Natural killer cell (primary cell): ENCODE measurements around the gene MRPL28. TPM values are rescaled to one million over a fixed set of nuclear protein-coding genes. Genes with fewer than 3 reads are reported as not detected.

Experiments
- ATAC-seq, 3 donors: fragments of 150-1000 bp in 2 of 3; fragments of 200-7000 bp in 1 of 3; cut with Tn5 transposase; 1 replicate in 1 of 3; 2 replicates in 2 of 3; pipeline ENCODE4 v1.10.0; 2021; ENCODE audit warnings: mild to moderate bottlenecking in 2 of 3, moderate library complexity in 2 of 3
- DNase-seq, 2 donors: peaks; one replicate each; pipeline versions ENCODE4 v3.0.0 to v3.0.0-alpha.2; 2013 to 2021; ENCODE audit warnings: mixed read lengths in 1 of 2
- H3K27ac ChIP-seq: one replicate; pipeline ENCODE4 v1.5.1; 2013; ENCODE audit warnings: mild to moderate bottlenecking, low read length
- H3K27me3 ChIP-seq: one replicate; pipeline ENCODE4 v1.6.1; 2013; ENCODE audit warnings: low read length; ENCODE audit not compliant: control insufficient read depth, insufficient read depth
- H3K36me3 ChIP-seq: one replicate; pipeline ENCODE4 v1.6.1; 2013; ENCODE audit warnings: low read length; ENCODE audit not compliant: control insufficient read depth, insufficient read depth
- H3K4me1 ChIP-seq: one replicate; pipeline ENCODE4 v1.6.1; 2013; ENCODE audit warnings: low read length; ENCODE audit not compliant: control insufficient read depth, insufficient read depth
- H3K4me3 ChIP-seq: one replicate; pipeline ENCODE4 v1.5.1; 2013; ENCODE audit warnings: low read length
- H3K9me3 ChIP-seq: one replicate; pipeline ENCODE4 v1.6.1; 2013; ENCODE audit warnings: low read length; ENCODE audit not compliant: control insufficient read depth, insufficient read depth
- H3K27ac Mint-ChIP-seq, 2 donors: one replicate each; pipeline ENCODE4 v1.8.0; 2022; ENCODE audit warnings: mild to moderate bottlenecking in 2 of 2, mixed read lengths in 2 of 2, moderate library complexity in 1 of 2
- H3K27me3 Mint-ChIP-seq, 2 donors: one replicate each; pipeline ENCODE4 v1.8.0; 2022; ENCODE audit warnings: low read depth in 2 of 2, mixed read lengths in 2 of 2
- H3K36me3 Mint-ChIP-seq: one replicate; pipeline ENCODE4 v1.8.0; 2022; ENCODE audit warnings: mixed read lengths
- H3K4me1 Mint-ChIP-seq, 2 donors: one replicate each; pipeline ENCODE4 v1.8.0; 2022; ENCODE audit warnings: mixed read lengths in 2 of 2
- H3K4me3 Mint-ChIP-seq: one replicate; pipeline ENCODE4 v1.8.0; 2022; ENCODE audit warnings: mild to moderate bottlenecking, moderate library complexity, mixed read lengths
- H3K9me3 Mint-ChIP-seq, 2 donors: one replicate each; pipeline ENCODE4 v1.8.0; 2022; ENCODE audit warnings: mixed read lengths in 2 of 2
- CTCF ChIP-seq: fragments of 200-600 bp; IDR thresholded peaks from one replicate; pipeline ENCODE4 v1.8.0; 2022; ENCODE audit warnings: antibody characterized with exemption
- WGBS: methylation state at CpG from one replicate; pipeline ENCODE4 v1.1.7; 2013; ENCODE audit warnings: missing lambda C conversion rate; ENCODE audit not compliant: insufficient coverage; 5-methylcytosine and 5-hydroxymethylcytosine counted together
- intact Hi-C: fragments of 100-400 bp; cut with micrococcal nuclease; formaldehyde crosslinking; loops from one replicate; pipeline ENCODE4 v1.14.2; 2022
- total RNA-seq, 4 donors: library from RNA; stranded (reverse); fragments of 120-200 nt in 1 of 4; gene quantifications; one replicate each; pipeline versions ENCODE4 v1.2.3 to v1.2.4, GENCODE V29; 2013 to 2022

The MRPL28 gene
- total RNA-seq, 3 donors from 2014 or later (not counting 1 experiment from before 2014, with no cell fraction given) = 33.9 to 38.9 (median 37.5) TPM

GRCh38 chr16:410516-411178, 40.3 kb upstream of the MRPL28 start:
- no peaks in the 10 kb centered on the region for H3K27me3 Mint-ChIP-seq
- intact Hi-C loops = no loop called here
- no peak for TF ChIP-seq CTCF
- H3K4me1 ChIP-seq = no peaks in the 10 kb centered on the region
- H3K27me3 ChIP-seq = no peaks in the 10 kb centered on the region
- WGBS = 94% methylated on average over 36 of the region's 36 CpGs
- H3K9me3 ChIP-seq = no peaks in the 10 kb centered on the region
- no peak for DNase-seq
- H3K36me3 ChIP-seq = no peaks in the 10 kb centered on the region
- no peak overlapping the region for H3K27ac ChIP-seq
- H3K27ac Mint-ChIP-seq = no peak overlapping the region
- H3K4me3 Mint-ChIP-seq = no peak overlapping the region
- H3K4me3 ChIP-seq = no peak overlapping the region
- H3K4me1 Mint-ChIP-seq = no peaks in the 10 kb centered on the region
- no peaks in the 10 kb centered on the region for H3K9me3 Mint-ChIP-seq
- no peak for ATAC-seq
- no peaks in the 10 kb centered on the region for H3K36me3 Mint-ChIP-seq

- no peaks in the 10 kb centered on the region for H3K9me3 Mint-ChIP-seq
- H3K4me1 ChIP-seq = peaks cover 3% of the 10 kb centered on the region
- intact Hi-C loops = no loop called here
- no peaks in the 10 kb centered on the region for H3K36me3 ChIP-seq
- no peak overlapping the region for H3K27ac Mint-ChIP-seq
- H3K27me3 ChIP-seq = no peaks in the 10 kb centered on the region
- H3K4me3 ChIP-seq = no peak overlapping the region
- no peaks in the 10 kb centered on the region for H3K36me3 Mint-ChIP-seq
- no peak overlapping the region for H3K27ac ChIP-seq
- H3K4me1 Mint-ChIP-seq = no peaks in the 10 kb centered on the region
- H3K4me3 Mint-ChIP-seq = no peak overlapping the region
- no peaks in the 10 kb centered on the region for H3K27me3 Mint-ChIP-seq
- ATAC-seq (no peak), DNase-seq (no peak)
- WGBS = 94% methylated on average over 16 of the region's 16 CpGs
- TF ChIP-seq CTCF = no peak
- H3K9me3 ChIP-seq = no peaks in the 10 kb centered on the region
Measured at GRCh38 chr16:407253-407652, 36.9 kb upstream of the MRPL28 start.

- H3K36me3 Mint-ChIP-seq = no peaks in the 10 kb centered on the region
- H3K9me3 ChIP-seq = no peaks in the 10 kb centered on the region
- no peaks in the 10 kb centered on the region for H3K9me3 Mint-ChIP-seq
Measured at GRCh38 chr16:405548-406506, 35.5 kb upstream of the MRPL28 start.

More at GRCh38 chr16:405548-406506, 35.5 kb upstream of the MRPL28 start:
- Mint-ChIP-seq H3K27me3 (no peaks in the 10 kb centered on the region), H3K4me1 (peaks cover under 1 to 1% of the 10 kb centered on the region in 2 donors), H3K27ac (no peak overlapping the region), H3K4me3 (no peak overlapping the region)
- Histone ChIP-seq H3K4me3 (no peak overlapping the region), H3K4me1 (peaks cover 11% of the 10 kb centered on the region), H3K27me3 (no peaks in the 10 kb centered on the region), H3K36me3 (no peaks in the 10 kb centered on the region), H3K27ac (no peak overlapping the region)
- TF ChIP-seq CTCF = no peak
- DNase-seq = no peak
- ATAC-seq = no peak
- intact Hi-C loops = no loop called here
- WGBS = 91% methylated on average over 27 of the region's 27 CpGs
